Mucosa of descending colon (tissue), 3 donors: Measurements from ENCODE around the gene RHBDD3. TPM values are rescaled to one million over a fixed set of nuclear protein-coding genes. Genes with fewer than 3 reads are reported as not detected.
A peak's percentile ranks its signal among the peaks of the same experiment; 100 is the strongest.

Source experiments
- ATAC-seq: fragments of 200-7000 bp; cut with Tn5 transposase; one replicate; pipeline ENCODE4 v1.9.1; 2020; ENCODE audit warnings: mild to moderate bottlenecking, moderate library complexity
- DNase-seq, 3 donors: peaks; one replicate each; pipeline ENCODE4 v3.0.0-alpha.2; 2020
- H3K36me3 ChIP-seq: fragments of 200-600 bp; one replicate; pipeline ENCODE4 v1.8.0; 2021; ENCODE audit warnings: low read depth, mild to moderate bottlenecking
- H3K4me1 ChIP-seq: fragments of 200-600 bp; one replicate; pipeline ENCODE4 v1.8.0; 2021; ENCODE audit warnings: low read depth, mild to moderate bottlenecking
- H3K4me3 ChIP-seq: fragments of 200-600 bp; one replicate; pipeline ENCODE4 v1.8.0; 2021; ENCODE audit warnings: mild to moderate bottlenecking
- H3K9me3 ChIP-seq: fragments of 200-600 bp; one replicate; pipeline ENCODE4 v1.8.0; 2021; ENCODE audit warnings: mild to moderate bottlenecking
- CTCF ChIP-seq: fragments of 200-600 bp; IDR thresholded peaks from one replicate; pipeline ENCODE4 v1.8.0; 2022; ENCODE audit warnings: antibody characterized with exemption, mild to moderate bottlenecking
- intact Hi-C, 2 donors: fragments of 100-400 bp; cut with DNase I in 1 of 2; cut with micrococcal nuclease in 1 of 2; formaldehyde crosslinking; loops; one replicate each; pipeline versions ENCODE4 v1.11.0 to v1.11.1; 2022; cut with DNase I, micrococcal nuclease
- total RNA-seq, 3 donors: library from RNA; stranded (reverse); fragmentation: NEBNext Ultra II Directional in 2 of 3; extraction: Animal tissue kit (Norgen Biotek cat#: 25700) in 2 of 3; gene quantifications; one replicate each; pipeline versions ENCODE4 v1.2.1 to v1.2.4, GENCODE V29; 2021 to 2023
- donor health status: DM: no; HTN: no; CAD: no; lungs with moderate emphysema.
- donor health status: DM: no; HTN: no; CAD: no.
- donor health status: DM: no; HTN: yes; CAD: no.

RHBDD3 gene
- total RNA-seq, 3 donors from 2014 or later: 13.3 to 26.1 (median 19.1) TPM

DNA sequence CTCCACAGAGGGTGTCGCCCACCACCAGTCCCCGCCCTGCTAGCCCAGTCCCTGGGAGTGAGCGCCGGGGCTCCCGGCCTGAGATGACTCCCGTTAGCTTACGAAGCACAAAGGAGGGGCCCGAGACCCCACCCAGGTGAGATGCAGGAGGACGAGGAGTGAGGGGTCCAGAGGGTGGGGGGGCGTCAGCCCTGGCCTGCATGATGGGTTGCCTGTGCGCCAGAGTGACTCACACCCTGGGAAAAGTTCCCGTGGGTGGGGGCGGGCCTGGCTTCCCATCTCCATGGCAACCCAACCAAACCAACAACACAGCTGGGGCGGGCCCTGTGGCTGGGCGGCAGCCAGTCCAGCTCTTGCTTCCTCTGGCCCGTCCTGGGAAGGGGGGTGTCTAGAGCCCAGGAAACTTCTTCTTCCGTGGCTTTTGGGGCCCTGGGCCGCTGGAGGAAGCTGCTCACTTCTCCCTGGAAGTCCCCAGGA lies 43.1 kb upstream of the RHBDD3 start:
- no peaks in the 10 kb centered on the region for H3K36me3 ChIP-seq
- TF ChIP-seq CTCF: no peak
- H3K9me3 ChIP-seq: no peaks in the 10 kb centered on the region
- intact Hi-C loops: no loop called here
- DNase-seq: peak; percentile 87 to 93 (median 91)
- H3K4me3 ChIP-seq: no peak overlapping the region
- ATAC-seq: peak; percentile 61
- peaks cover 78% of the 10 kb centered on the region for H3K4me1 ChIP-seq

GRCh38 chr22:29310065-29310862 lies 42.5 kb upstream of the RHBDD3 start:
- peaks cover 73% of the 10 kb centered on the region for H3K4me1 ChIP-seq

GRCh38 chr22:29309332-29310064 lies 41.7 kb upstream of the RHBDD3 start:
- H3K9me3 ChIP-seq: no peaks in the 10 kb centered on the region
- peak; percentile 66 to 75 (median 74) for DNase-seq
- peaks cover 67% of the 10 kb centered on the region for H3K4me1 ChIP-seq
- intact Hi-C loops: no loop called here
- H3K4me3 ChIP-seq: no peak overlapping the region
- TF ChIP-seq CTCF: no peak
- ATAC-seq: peak; percentile 15
- H3K36me3 ChIP-seq: no peaks in the 10 kb centered on the region

More at GRCh38 chr22:29310065-29310862, 42.5 kb upstream of the RHBDD3 start:
- Histone ChIP-seq H3K36me3 (no peaks in the 10 kb centered on the region), H3K9me3 (no peaks in the 10 kb centered on the region), H3K4me3 (no peak overlapping the region)
- intact Hi-C loops: no loop called here
- DNase-seq (no peak), ATAC-seq (no peak)
- TF ChIP-seq CTCF: no peak

DNA sequence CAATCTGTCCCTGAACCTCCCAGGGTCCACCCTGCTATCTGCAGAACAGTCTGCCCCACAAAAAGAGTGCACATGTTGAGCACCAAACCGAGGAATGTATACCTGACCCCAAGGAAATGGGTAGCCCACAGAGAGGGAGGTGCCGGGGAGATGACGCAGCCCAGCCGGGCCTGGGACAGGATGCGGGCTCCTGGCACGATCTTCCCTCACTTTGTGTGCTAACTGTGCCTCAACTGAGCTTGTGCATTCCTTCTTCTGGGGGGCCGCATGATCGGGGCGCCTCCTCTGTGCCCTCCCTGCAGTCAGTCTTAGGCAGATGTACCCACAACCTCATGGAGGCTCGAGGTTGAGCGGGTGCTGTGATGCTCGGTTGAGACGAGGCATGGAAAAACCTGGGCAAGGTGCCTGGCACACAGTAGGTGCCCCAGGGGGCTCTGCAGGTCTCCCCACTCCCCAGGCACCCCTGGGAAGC lies 41.0 kb upstream of the RHBDD3 start:
- intact Hi-C loops: no loop called here
- TF ChIP-seq CTCF: no peak

GRCh38 chr22:29308148-29308790 lies 40.5 kb upstream of the RHBDD3 start:
- TF ChIP-seq CTCF: no peak
- peak in 2 of 3 donors; percentile 54 to 61 for DNase-seq
- ATAC-seq: no peak
- intact Hi-C loops: no loop called here
- no peak overlapping the region for H3K4me3 ChIP-seq
- H3K9me3 ChIP-seq: no peaks in the 10 kb centered on the region
- H3K36me3 ChIP-seq: no peaks in the 10 kb centered on the region
- H3K4me1 ChIP-seq: peaks cover 57% of the 10 kb centered on the region

More for the DNA sequence above, 41.0 kb upstream of the RHBDD3 start:
- Histone ChIP-seq H3K36me3 (no peaks in the 10 kb centered on the region), H3K4me1 (peaks cover 60% of the 10 kb centered on the region), H3K9me3 (no peaks in the 10 kb centered on the region), H3K4me3 (no peak overlapping the region)
- ATAC-seq (no peak), DNase-seq (peak in 1 of 3 donors; percentile 58)
